Vagina (tissue), 2 donors: Measurements from ENCODE around the gene LRFN5.

Source experiments
- POLR2A ChIP-seq, 2 donors: fragments of 450-650 bp; IDR thresholded peaks; one replicate each; pipeline ENCODE4 v1.6.1; 2017; ENCODE audit warnings: antibody characterized with exemption in 2 of 2, mild to moderate bottlenecking in 2 of 2, moderate library complexity in 2 of 2
- POLR2AphosphoS5 ChIP-seq, 2 donors: sonication (generic); formaldehyde crosslinking; IDR thresholded peaks; one replicate each; pipeline ENCODE4 v1.9.0; 2017; ENCODE audit warnings: antibody characterized with exemption in 2 of 2, mild to moderate bottlenecking in 2 of 2, low read depth in 1 of 2; ENCODE audit not compliant: insufficient read depth in 1 of 2
- TF ChIP-seq, protein P1 (sequence below), 3 experiments: fragments of 450-650 bp in 2 of 3; fragments of 200-600 bp in 1 of 3; sonication (generic) in 1 of 3; IDR thresholded peaks; one replicate each; pipeline ENCODE4 v1.5.1; 2017 to 2019; ENCODE audit warnings: antibody characterized with exemption in 3 of 3, mild to moderate bottlenecking in 2 of 3, moderate library complexity in 2 of 3

DNA sequence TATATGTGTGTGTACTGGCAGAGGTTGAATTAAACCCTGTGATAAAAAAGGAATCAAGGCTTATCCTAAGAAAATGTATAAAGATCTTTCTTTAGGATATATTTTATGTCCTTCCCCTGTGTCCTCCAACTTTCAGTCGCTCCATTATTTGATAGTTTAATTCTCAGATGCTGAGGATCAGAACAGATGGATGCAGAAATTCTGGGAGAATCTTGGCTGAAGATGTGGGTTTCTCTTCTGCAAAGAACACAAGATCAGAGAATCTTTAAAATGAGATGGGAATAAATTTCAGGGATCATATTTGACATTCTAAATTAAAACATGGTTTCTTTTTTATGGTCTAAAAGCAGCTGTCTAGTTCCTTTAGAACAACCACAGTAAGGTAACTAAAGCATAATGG lies 37.9 kb downstream of the LRFN5 start:
- TF ChIP-seq, protein P1, sequence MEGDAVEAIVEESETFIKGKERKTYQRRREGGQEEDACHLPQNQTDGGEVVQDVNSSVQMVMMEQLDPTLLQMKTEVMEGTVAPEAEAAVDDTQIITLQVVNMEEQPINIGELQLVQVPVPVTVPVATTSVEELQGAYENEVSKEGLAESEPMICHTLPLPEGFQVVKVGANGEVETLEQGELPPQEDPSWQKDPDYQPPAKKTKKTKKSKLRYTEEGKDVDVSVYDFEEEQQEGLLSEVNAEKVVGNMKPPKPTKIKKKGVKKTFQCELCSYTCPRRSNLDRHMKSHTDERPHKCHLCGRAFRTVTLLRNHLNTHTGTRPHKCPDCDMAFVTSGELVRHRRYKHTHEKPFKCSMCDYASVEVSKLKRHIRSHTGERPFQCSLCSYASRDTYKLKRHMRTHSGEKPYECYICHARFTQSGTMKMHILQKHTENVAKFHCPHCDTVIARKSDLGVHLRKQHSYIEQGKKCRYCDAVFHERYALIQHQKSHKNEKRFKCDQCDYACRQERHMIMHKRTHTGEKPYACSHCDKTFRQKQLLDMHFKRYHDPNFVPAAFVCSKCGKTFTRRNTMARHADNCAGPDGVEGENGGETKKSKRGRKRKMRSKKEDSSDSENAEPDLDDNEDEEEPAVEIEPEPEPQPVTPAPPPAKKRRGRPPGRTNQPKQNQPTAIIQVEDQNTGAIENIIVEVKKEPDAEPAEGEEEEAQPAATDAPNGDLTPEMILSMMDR (IDR thresholded peaks at IDR 0.05), result no peak
- no peak for TF ChIP-seq POLR2AphosphoS5 (IDR thresholded peaks at IDR 0.05; ENCODE audit: insufficient read depth in 1 of 2, low read depth in 1 of 2)
- no peak for TF ChIP-seq POLR2A (IDR thresholded peaks at IDR 0.05)
